Astrocyte (in vitro differentiated cells and primary cell): Measurements from ENCODE around the gene CGB1.

ENCODE experiments used
- EZH2 ChIP-seq: IDR thresholded peaks from 2 replicates; pipeline ENCODE4 v1.6.1; 2012; ENCODE audit warnings: mild to moderate bottlenecking, low read length, inconsistent platforms; ENCODE audit not compliant: insufficient read depth
- TF ChIP-seq, protein P1 (sequence below): IDR thresholded peaks from 2 replicates; pipeline ENCODE4 v1.5.1; 2011; ENCODE audit warnings: low read depth, mild to moderate bottlenecking, inconsistent platforms, low read length, moderate library complexity; ENCODE audit not compliant: insufficient read depth

GRCh38 chr19:49004964-49005614 is 31.6 kb downstream of the CGB1 start:
- TF ChIP-seq, protein P1, sequence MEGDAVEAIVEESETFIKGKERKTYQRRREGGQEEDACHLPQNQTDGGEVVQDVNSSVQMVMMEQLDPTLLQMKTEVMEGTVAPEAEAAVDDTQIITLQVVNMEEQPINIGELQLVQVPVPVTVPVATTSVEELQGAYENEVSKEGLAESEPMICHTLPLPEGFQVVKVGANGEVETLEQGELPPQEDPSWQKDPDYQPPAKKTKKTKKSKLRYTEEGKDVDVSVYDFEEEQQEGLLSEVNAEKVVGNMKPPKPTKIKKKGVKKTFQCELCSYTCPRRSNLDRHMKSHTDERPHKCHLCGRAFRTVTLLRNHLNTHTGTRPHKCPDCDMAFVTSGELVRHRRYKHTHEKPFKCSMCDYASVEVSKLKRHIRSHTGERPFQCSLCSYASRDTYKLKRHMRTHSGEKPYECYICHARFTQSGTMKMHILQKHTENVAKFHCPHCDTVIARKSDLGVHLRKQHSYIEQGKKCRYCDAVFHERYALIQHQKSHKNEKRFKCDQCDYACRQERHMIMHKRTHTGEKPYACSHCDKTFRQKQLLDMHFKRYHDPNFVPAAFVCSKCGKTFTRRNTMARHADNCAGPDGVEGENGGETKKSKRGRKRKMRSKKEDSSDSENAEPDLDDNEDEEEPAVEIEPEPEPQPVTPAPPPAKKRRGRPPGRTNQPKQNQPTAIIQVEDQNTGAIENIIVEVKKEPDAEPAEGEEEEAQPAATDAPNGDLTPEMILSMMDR = no peak
- TF ChIP-seq EZH2 = no peak
